BJ (cell line): ENCODE results near the gene KCNJ12. TPM values are rescaled to one million over a fixed set of nuclear protein-coding genes. Genes with fewer than 3 reads are reported as not detected.

Experiments used
- CTCF ChIA-PET: fragments of 350-600 bp; formaldehyde crosslinking; extraction: SDS; loops from one replicate; lab custom pipeline; 2021; ENCODE audit warnings: antibody characterized with exemption, inconsistent platforms; lab: Yijun Ruan, JAX
- POLR2A ChIA-PET: fragments of 300-600 bp; sonication (Branson Sonifier 250); formaldehyde crosslinking; extraction: SDS; loops from one replicate; lab custom pipeline; 2021; ENCODE audit warnings: antibody characterized with exemption; lab: Charles Lee
- DNase-seq: peaks from one replicate; pipeline ENCODE4 v3.0.0-alpha.2; 2011; ENCODE audit warnings: low read depth
- H3K27me3 ChIP-seq: 2 replicates; pipeline ENCODE4 v1.6.0; 2011; ENCODE audit warnings: low read length; ENCODE audit not compliant: control insufficient read depth, insufficient read depth
- H3K36me3 ChIP-seq: 2 replicates; pipeline ENCODE4 v1.5.1; 2011; ENCODE audit warnings: low read length; ENCODE audit not compliant: control insufficient read depth, insufficient read depth
- H3K4me3 ChIP-seq: 2 replicates; pipeline ENCODE4 v1.5.1; 2011; ENCODE audit warnings: low read depth, mild to moderate bottlenecking, control low read depth, low read length
- polyA plus RNA-seq: library from polyadenylated mRNA; depleted of rRNA; stranded (reverse); fragments of >200 nt; gene quantifications from 2 replicates; pipeline ENCODE4 v1.2.3, GENCODE V29; 2011
- TF ChIP-seq, protein P1 (sequence below): IDR thresholded peaks from 2 replicates; pipeline ENCODE4 v1.5.1; 2011; ENCODE audit warnings: low read depth, mild to moderate bottlenecking, control low read depth, inconsistent platforms, low read length, moderate library complexity; ENCODE audit not compliant: insufficient read depth

Gene KCNJ12
- polyA plus RNA-seq, 1 experiment: 0.13 TPM

DNA sequence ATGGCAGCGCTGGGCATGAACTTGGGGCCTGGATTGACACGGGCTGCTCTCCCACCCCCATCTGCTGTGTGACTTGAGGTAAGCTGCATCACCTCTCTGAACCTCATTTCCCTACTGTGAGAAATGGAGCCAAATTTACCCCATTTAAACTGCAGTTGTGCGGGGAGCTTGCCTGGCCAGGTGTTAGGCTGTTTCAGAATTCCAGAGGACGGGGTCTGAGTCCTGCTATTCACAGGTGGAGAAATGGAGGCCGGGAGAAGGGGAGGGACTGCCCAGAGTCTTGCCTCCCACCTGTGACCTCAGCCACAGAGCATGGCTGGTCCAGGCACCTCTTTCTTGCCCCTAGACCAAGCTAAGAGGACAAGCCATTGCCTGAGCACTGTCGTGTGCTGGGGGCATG, 12.8 kb downstream of the KCNJ12 start:
- Histone ChIP-seq H3K27me3 (peaks cover 3% of the 10 kb centered on the region; the same call in 1 of the 2 replicates), H3K36me3 (no peaks in the 10 kb centered on the region), H3K4me3 (no peak overlapping the region)
- ChIA-PET POLR2A (no interaction called here), CTCF (no interaction called here)
- TF ChIP-seq, protein P1, sequence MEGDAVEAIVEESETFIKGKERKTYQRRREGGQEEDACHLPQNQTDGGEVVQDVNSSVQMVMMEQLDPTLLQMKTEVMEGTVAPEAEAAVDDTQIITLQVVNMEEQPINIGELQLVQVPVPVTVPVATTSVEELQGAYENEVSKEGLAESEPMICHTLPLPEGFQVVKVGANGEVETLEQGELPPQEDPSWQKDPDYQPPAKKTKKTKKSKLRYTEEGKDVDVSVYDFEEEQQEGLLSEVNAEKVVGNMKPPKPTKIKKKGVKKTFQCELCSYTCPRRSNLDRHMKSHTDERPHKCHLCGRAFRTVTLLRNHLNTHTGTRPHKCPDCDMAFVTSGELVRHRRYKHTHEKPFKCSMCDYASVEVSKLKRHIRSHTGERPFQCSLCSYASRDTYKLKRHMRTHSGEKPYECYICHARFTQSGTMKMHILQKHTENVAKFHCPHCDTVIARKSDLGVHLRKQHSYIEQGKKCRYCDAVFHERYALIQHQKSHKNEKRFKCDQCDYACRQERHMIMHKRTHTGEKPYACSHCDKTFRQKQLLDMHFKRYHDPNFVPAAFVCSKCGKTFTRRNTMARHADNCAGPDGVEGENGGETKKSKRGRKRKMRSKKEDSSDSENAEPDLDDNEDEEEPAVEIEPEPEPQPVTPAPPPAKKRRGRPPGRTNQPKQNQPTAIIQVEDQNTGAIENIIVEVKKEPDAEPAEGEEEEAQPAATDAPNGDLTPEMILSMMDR: no peak
- DNase-seq: no peak

DNA sequence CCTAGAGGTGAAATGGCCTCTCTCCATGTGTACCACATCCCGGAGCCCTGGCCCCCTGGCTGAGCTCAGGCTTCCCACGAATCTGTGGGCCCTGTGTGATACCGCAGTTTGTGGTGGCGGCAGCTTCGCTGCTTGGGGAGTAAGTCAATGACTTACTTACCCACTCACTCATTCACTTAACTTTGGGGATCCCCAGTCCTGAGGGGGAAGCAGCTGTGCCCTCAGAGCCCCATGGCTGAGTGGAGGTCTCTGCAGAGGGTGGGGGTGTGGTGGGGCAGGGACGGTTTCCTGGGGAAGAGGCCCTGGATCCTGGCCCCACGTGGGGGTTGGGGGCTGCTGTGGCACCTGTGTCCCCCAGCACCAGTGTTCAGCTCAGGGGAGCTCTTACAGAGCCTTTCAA, 13.2 kb downstream of the KCNJ12 start:
- POLR2A ChIA-PET: no interaction called here
- Histone ChIP-seq H3K4me3 (no peak overlapping the region), H3K27me3 (peaks cover 3% of the 10 kb centered on the region; the same call in 1 of the 2 replicates), H3K36me3 (no peaks in the 10 kb centered on the region)
- CTCF ChIA-PET: no interaction called here
- DNase-seq: no peak
- TF ChIP-seq, protein P1: no peak

DNA sequence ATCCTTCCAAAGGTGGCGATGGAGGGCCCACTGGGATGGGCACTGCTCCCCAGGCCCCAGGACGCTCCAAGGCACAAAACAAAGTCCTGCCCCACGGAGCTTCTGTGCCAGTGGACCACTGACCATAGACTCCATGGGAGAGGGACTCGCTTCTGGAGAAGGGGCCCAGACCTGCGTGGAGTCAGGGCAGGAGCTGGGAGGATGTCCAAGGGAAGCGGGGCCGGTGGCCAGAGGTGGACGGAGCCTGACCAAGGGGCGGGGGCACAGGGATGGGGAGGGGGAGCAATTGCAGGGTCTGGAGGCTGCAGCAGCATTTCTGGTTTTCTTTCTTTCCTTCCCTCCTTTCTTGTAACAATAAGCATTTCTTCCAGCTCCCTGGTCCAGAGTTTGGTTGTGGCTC, 14.1 kb downstream of the KCNJ12 start:
- peaks cover 3% of the 10 kb centered on the region; the same call in 1 of the 2 replicates for H3K27me3 ChIP-seq
- ChIA-PET CTCF (no interaction called here), POLR2A (no interaction called here)
- TF ChIP-seq, protein P1: no peak
- H3K4me3 ChIP-seq: no peak overlapping the region
- no peaks in the 10 kb centered on the region for H3K36me3 ChIP-seq
- DNase-seq: no peak

DNA sequence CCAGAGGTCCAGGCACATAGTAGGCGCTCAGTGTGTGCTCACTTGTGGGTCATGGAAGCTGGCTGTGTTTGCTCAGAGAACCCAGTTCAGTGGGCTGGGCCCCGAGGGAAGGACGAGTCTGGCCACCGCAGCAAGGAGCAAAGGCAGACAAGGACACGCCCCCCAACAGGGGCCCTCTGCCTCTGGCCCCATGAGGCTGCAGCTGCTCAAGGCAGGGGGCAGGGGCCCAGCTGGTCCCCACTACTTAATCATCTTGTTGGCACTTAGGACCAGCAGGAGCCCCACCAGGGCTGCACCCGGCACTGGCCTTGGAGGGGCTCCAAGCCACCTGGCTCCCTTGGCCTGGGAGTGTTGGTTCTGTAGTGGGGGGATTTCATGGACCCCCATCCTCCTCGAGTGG, 16.1 kb downstream of the KCNJ12 start:
- TF ChIP-seq, protein P1: no peak
- POLR2A ChIA-PET: no interaction called here
- Histone ChIP-seq H3K4me3 (no peak overlapping the region), H3K36me3 (no peaks in the 10 kb centered on the region), H3K27me3 (0 out of 2 replicates have a peak, but pooled peaks cover 3% of the 10 kb centered on the region)
- CTCF ChIA-PET: no interaction called here
- no peak for DNase-seq

DNA sequence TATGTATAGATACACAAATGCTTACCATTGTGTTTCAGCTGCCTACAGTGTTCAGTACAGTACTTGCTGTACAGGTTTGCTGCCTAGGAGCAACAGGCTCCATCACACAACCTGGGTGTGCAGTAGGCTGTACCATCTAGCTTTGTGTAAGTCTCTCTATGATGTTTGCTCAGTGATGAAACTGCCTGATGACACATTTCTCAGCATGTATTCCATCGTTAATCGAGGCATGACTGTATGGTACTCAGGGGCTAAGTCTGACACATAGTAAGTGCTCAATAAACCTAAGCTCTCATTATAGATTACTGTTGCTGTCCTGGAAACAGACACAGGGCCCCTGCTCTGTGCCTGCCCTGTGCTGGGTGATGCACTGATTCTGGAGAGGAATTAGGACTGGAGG, 18.1 kb downstream of the KCNJ12 start:
- DNase-seq: no peak
- TF ChIP-seq, protein P1: no peak
- ChIA-PET POLR2A (no interaction called here), CTCF (no interaction called here)
- Histone ChIP-seq H3K36me3 (no peaks in the 10 kb centered on the region), H3K4me3 (no peak overlapping the region), H3K27me3 (0 out of 2 replicates have a peak, but pooled peaks cover 3% of the 10 kb centered on the region)
